ENCODE measurements around the gene ADAMTSL1. TPM values are rescaled to one million over a fixed set of nuclear protein-coding genes. Genes with fewer than 3 reads are reported as not detected.
A peak's percentile ranks its signal among the peaks of the same experiment; 100 is the strongest.

The ADAMTSL1 gene
- polyA plus RNA-seq, 3 donors = 10.4 to 15.8 (median 12.3) TPM

DNA sequence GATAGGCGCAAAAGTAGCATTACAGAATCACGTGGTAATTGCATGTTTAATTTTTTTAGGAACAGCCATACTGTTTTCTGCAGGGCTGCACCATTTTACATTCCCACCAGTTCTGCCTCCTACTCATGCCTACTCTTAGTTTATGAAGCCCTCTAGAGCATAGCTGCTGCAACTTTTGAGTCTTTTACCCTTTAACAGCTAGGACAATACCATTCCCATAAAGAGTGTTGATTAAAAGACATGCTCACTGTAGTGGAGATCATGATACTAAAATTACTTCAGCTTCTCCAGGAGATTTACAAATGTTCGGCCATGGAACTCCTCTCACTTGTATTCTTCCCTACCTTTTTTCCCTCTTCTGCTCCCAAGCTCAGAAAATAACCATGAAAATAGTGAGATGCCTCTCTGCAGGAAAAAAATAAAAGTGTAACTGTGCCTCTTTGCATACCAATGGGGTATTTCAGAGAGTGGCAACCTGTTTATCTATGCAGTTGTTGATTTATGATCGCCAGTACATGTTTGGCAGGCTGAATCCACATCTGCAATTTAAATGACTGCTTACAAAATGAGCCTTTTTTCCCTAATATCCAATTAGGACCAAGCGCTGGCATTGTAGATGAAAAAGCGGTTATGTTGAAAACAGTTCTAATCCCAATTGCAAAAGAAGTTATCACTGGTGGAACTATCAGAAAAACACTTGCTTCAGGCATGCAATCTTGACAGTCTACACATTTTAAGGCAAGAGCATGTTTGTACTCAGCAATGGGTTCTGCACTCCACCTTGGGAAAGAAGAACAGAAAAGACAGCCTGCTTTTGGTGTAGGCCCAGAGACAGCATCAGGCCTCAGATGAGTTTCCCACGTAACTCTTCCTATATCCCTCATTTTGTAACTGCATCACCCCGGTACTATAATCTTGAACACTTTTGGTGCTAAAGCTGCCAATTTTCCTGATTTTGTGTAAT is 131.1 kb downstream of the ADAMTSL1 start:
- DNase-seq = no peak

DNA sequence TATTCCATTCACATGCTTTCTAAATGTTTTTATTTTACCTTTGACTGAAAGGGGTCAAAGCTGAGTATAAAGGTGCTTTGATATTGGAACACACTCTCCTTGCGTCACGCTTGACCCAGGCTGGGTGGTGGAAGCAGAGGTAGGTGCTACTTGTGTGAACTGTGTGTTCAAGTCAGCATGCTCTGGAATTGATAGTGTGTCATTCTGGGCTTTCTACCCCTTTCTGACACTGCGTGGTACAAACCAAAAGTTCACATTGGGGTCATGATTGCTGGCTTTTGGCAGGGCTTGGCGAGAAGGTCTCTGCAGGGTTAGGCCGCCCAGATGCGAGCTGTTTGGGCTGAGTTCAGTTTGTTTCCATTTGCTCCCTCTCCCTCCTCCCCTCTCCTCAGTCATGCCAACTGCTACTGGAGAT is 131.8 kb downstream of the ADAMTSL1 start:
- DNase-seq = no peak

DNA sequence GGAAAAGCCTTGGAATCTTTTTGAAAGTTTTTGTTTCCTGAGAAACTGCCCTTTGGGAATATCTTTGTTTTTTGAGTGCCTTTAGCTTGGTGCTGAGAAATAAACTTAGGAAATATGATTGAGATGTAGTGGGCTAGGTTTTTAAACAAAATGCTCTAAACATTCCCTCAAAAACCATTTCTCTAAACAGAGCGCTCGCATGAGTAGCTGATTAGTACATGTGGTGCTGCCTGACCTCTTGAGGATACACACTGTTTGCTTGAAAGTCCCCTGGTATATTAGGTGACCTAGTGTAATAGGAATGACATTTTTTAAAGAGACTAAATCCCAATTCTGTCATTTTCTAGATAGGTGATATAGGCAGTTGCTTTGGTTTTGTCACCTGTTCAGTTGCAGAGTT is 132.3 kb downstream of the ADAMTSL1 start:
- DNase-seq = no peak

DNA sequence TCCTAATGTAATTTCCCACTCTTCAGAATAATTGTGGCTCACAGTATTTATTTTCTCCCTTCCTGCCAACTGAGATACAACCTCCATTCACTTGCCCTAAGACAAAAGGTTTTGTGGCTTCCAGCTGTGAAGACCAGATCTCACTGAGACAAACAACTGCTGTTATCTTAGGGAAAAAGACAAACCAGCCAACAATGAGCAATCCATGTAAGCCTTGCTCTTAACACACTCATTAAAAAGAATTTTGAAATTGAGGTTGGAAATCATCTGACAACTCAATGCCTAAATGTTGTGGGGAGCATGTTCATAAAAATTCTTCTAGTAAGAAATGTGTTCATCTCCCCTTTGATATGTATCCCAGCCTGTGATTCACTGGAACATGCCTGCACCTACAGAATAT is 132.9 kb downstream of the ADAMTSL1 start:
- DNase-seq = no peak

DNA sequence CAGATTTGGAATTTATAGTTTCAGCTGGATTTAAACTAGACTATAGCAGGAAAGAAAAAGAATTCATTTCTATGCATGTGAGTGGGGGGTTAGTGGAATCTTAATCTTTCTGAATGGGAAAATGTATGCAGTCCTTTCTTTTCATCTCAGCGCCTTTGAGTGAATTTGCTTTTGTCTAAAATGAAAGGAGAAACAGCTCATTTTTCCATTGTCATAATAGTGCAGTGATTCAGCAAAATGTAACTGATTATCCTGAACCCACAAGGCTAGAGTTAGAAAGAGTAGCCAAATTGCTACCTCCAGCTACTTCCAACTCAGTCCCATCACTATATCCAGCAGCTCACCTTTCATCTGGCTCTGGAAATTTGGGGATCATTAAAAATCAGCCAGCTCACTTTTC is 134.4 kb downstream of the ADAMTSL1 start:
- DNase-seq = no peak

DNA sequence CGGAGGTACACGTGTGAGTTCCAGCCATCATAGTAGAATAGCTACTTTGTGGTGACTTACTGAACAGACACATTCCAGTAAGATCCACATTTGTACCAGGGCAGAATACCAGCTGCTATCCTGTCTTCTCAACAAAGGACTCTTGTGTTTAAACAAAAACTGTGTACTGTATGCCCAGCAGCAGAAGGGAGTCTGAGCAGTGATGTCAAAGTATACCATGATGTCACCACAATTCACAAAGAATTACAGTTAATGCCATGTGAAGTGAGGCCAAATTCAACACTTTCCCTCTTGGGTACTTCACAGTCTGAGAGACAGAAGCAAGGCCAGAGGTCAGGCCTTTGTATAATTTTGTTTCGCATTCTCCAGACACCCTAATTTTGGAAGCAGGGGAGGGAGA is 137.0 kb downstream of the ADAMTSL1 start:
- DNase-seq = no peak

DNA sequence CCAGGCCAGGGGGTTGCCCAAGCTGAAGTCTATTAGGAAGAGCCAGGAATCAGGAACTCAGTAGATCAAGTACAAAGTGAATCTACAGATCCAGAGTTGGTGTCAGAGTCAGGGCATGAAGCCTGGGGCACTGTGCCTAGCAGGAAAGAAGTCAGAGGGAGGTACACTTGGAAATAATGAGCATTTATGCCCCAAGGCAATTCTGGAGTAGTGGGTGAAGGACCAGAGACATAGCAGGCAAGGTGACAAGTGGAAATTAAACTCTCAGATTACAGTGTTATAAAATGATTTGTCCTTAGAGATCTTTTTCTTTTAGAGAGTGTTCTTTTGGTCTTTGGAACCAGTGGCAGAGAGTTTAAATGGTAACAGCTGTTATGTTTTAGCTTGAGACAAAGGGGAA is 138.0 kb downstream of the ADAMTSL1 start:
- no peak for DNase-seq

DNA sequence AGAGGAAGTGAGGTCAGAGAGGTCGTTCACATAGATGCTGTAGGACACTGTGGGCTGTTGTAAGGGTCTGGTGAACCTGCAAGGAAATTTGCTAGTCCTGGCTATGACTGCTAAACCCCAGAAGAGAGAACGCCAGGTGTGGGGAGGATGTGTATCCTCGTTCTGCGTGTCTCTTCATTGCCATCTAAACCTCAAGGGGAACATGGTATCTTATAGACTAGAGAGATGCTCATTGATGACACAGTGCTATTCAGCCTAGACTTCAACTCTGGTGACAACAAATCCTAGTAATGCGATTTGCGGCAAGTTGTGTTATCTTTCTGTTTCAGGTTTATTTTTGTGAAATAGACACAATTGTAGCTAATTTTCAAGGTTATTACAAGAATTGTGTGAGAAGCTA is 140.2 kb downstream of the ADAMTSL1 start:
- no peak for DNase-seq

DNA sequence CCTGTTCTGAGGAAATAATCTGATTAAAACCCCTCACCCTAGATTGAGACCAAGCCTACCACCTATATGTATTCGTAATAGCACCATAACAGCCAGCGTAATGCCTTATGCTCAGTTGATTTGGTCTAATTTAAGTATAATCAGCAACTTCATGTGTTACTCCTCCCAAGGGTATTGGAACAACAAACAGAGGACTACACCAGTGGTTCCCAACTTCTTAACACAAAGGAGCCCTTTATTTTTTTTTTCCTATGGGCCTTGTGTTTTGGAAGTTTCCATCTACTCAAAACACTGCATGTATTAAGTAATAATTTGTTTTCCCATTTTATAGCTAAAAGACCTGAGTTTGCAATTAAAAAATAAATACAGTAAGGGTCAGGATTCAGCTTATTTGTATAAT is 140.7 kb downstream of the ADAMTSL1 start:
- DNase-seq = no peak

DNA sequence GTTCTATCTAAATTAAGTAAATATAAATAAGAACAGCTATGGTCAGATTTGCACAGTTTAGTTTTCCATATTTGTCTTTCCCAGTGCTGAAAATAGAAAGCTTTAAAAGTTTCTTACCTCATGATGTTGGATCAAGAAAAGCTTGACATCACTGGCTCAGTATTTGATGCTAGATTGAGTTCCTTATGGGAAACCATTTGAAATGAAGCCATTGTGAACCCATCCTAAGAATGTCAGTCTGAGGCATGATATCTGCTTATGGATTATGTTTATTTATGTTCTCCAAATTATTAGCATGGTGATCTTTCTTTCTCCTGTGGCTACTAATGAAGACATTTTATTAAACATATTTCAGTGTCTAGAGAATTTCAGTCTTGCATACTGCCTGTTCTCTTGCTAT is 143.0 kb downstream of the ADAMTSL1 start:
- no peak for DNase-seq

DNA sequence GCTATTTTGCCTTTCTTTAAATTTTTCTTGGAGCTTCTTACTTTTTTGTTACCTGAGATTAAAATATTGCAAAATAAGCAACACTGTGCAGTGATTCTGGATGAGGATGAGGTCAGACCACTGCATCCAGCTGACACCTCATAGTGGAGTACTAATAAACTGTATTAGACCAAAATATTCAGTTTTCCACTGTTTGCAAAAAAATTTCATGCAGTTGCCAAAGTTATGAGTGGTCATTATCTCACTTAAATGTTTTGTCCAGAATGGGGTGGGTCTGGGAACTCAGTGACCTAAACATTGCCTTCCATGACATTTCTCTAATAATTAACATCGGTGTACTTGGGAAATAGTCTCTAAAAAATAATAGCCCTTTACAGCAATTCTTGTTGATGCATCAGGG is 143.8 kb downstream of the ADAMTSL1 start:
- no peak for DNase-seq

DNA sequence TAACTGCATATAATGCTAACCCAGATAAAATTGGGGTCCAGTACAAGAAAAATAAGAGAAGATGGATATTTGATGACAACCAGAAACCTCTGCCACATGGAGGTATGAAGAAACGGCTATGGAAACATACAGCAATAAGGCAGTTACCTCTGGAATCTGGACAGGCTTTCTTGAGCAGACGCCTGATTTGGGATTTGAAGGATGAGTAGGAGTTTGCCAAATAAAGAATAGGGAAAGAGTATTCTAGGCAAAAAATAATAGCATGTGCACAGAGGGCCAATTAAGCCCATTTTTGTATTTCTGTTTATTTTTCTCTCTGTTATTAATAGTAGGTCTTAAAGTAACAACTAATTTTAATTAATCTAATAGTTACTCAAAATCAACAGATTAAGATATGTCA is 144.9 kb downstream of the ADAMTSL1 start:
- no peak for DNase-seq

DNA sequence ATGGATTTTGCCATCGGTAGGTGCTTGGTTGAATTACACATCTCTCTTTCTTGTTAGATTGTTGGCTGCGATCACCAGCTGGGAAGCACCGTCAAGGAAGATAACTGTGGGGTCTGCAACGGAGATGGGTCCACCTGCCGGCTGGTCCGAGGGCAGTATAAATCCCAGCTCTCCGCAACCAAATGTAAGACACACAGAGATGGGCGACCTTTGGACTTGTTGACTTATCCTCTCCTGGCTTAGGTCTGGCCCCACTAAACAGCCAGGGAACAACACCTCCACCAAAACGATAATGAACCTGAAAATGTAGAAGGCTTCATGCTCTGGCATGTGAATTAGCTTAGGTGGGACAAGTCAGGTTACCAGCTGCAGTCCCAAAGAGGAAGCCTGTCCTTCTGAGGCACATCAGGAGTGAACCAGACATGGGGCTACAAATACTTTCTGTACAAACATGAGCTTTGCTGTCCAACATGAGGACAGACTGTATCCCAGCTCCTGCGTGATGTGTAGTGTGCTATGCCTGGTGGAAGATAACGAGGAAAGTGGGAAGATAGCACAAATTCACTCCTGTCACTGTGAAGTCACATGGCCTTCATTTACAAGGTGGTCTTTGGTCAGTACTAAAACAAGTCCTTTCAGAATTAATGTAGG is 148.4 kb downstream of the ADAMTSL1 start:
- no peak for DNase-seq

DNA sequence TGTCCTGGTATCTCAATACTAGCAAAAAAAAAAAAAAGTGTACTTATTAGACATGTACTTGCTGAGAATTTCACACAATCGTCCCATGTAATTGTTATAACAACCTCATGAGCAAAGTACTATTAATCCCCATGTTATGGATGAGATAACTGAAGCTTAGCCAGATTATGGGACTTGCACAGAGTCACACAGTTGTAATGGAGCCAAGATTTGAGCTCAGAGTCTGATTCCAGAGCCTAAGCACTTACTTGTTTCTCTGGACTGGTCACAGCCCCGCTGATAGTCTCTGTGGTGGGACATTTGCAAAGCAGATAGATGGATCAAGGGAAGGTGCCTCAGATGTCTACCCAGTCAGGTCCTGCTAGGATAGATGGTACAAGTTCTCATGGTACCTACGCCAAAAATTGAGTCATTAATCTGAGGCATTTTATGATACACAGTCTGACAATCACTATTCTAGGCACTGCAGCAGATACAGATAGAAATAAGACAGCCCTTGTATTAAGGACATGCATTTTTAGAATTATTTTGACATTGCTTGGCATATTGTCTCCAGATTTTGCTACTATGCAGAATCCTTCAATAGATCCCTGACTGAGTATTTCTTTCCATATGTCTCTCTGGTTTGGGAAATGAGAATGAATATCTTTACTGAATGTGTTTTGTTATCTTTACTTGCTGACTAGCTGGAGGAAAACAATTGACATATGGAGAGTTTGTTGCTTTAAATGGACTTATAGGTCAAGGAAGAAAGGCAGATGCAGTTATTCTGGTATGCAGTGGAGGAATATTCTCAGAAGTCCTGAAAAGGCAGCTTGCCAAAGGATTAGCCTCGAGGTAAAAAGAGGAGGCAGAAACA is 149.5 kb downstream of the ADAMTSL1 start:
- no peak for DNase-seq

DNA sequence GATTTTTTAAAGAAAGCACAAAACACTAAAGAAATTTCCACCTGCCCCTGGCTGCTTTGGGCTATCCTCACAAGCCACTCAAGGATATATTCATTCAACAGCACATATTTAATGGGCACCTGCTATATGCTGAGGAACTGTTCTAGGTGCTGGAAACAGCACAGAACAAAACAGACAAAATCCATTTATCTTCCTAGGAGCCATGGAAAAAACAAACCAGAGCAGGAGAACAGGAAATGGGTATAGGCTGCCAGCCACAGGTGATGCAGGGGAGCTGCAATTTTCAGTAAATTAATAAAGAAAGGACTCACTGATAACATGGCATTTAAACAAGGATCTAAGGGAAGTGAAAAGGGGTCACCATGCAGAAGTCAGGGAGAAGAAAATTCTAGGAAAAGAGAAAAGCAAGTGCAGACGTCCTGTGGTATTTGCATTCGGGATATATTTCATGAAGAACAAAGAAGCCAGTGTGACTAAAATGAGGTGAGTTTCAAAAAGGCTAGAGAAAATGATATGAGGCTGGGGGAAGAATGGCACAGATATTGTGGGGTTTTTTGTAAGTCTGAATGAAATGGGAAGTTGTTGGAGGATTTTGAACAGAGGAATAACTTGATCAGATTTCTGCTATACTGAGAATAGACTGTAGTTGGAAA is 152.2 kb downstream of the ADAMTSL1 start:
- no peak for DNase-seq

DNA sequence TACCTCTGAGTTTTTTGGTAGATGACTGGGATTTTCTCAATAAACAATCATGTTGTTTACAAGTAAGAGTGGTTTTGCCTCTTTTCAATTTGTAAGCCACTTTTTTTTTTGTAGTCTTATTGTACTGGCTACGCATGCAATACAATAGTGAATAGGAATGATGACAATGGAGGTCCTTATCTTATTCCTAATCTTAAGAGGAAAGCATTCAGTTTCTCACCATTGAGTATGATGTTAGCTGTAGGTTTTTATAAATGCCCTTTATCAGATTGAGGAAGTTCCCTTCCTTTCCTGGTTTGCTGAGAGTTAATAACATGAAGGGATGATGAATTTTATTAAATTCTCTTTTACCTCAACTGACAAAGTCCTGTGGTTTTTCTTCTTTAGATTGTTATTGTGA is 155.2 kb downstream of the ADAMTSL1 start:
- no peak for DNase-seq

DNA sequence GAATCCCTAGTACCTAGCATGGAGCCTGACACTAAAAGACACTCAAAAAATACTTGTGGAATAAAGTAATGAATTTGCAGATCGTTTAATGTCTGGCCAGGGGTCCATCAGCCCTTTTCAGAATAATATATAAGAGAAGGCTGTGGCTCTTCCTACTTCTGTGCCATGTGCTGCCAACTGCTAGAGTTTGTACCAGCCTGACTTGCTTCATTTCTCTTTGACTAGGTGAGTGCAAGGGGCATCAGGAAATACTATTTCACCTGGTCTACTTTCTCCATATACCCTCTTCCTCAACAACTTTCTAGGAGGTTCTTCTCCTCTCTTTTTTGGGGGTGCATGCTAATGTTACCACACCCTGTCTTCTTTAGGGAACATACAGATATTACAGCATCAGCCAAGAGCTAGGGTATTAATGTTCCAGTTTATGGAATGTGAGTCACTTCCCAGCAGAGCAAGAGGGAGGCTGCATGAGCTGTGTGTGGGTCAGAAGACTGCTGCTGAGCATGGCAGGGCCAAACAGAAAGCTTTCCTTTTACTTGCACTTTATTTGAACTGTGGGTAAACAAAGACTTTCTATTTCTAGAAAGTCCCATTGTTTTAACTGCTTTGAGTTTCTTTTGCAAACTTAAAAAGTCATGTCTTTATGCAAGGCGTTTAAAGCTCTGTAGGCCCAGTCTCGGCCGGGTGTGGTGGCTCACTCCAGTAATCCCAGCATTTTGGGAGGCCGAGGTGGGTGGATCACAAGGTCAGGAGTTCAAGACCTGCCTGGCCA is 158.9 kb downstream of the ADAMTSL1 start:
- DNase-seq = no peak

DNA sequence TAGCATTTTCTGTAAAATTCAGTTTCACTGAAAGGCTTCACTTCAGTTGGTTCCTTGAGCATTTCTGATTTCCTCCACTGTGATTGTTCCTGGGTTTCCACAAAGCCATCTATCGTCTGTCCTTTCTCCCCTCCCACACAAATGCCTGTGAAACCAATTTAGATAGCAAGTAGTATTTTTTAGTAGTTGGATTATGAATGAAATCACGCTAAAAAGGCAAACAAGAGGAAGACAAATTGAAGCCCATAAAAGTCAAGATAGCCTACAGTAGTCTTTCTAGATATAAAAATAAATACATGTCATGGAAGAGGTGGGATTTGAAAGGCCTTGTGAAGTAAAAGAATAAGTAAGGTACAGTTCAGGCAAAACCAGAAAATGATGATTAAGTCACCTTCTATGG is 162.8 kb downstream of the ADAMTSL1 start:
- no peak for DNase-seq

DNA sequence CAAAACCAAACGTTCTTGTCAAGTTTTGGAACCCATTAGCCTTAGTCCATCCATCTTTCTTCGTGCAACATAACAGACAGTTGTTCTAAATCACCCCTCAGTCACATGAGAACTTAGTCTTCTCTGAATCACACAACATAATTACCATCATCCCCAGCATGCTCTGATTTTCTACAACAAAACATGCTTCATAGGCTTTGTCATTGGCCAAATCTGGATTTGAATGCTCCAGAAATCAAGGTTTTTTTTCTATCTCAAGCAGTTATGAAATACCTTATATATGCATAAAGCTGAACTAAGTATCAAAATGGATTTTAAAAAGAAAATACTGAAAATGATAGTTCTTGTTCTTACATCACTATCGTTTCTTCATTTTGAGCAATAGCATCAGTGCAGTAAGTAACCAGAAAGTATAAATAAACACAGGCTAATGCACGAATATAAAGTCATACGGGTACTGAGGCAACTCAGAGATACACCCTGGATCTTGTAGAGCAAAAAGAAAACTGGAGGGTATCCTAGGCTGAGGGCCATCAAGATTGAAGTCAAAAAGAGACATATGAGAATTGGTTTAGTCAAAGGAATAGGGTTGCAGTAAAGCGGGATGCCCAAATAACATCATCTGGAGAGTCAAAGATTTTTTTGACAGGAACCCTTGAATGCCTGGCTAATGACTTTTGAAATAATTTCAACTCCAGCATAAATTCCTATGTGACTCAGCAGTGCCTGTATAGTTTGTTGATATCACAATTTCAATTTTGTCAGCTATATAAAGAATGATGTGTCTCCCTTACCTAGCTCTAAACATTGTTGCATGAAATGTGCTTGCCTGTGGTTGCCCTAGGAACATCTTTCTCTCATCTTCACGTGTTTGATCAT is 164.7 kb downstream of the ADAMTSL1 start:
- no peak for DNase-seq

DNA sequence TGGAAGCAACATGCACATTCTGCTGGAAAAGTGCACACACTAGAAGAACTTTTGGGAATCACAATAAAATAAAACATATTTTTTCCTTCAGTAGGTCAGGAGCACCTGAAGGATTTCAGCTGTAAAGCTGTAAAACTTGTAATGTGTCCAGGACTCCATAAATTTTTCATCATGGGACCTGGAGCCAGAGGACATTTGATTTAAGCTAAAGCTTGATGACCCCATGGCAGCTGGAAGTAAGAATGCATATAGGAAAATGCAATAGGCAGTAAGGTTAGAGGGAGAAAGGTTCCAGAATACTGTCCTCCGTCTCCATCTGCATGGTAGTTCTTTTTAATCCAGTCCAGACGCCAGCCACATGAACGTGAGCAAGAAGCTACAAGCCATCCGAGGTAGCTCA is 166.0 kb downstream of the ADAMTSL1 start:
- peak; percentile 28 for DNase-seq
